ENCODE data around the gene DOCK4.

The DOCK4 gene

GRCh38 chr7:112080978-112081377 lies 125.2 kb downstream of the DOCK4 start:
- no peak for DNase-seq (ENCODE audit: low read depth in 2 of 2)

- DNase-seq (ENCODE audit: low read depth in 2 of 2) = no peak
Measured at GRCh38 chr7:112080441-112080840, 125.8 kb downstream of the DOCK4 start.

GRCh38 chr7:112079673-112080072 lies 126.5 kb downstream of the DOCK4 start:
- DNase-seq (ENCODE audit: low read depth in 2 of 2) = no peak

GRCh38 chr7:112079122-112079521 lies 127.1 kb downstream of the DOCK4 start:
- DNase-seq (ENCODE audit: low read depth in 2 of 2) = no peak

- DNase-seq (ENCODE audit: low read depth in 2 of 2) = no peak
Measured at GRCh38 chr7:112076324-112076723, 129.9 kb downstream of the DOCK4 start.

GRCh38 chr7:112074464-112074863 lies 131.7 kb downstream of the DOCK4 start:
- no peak for DNase-seq (ENCODE audit: low read depth in 2 of 2)

- no peak for DNase-seq (ENCODE audit: low read depth in 2 of 2)
Measured at GRCh38 chr7:112073530-112073929, 132.7 kb downstream of the DOCK4 start.

- DNase-seq (ENCODE audit: low read depth in 2 of 2) = no peak
Measured at GRCh38 chr7:112072541-112073245, 133.5 kb downstream of the DOCK4 start.

- DNase-seq (ENCODE audit: low read depth in 2 of 2) = no peak
Measured at GRCh38 chr7:112071856-112072255, 134.3 kb downstream of the DOCK4 start.

- no peak for DNase-seq (ENCODE audit: low read depth in 2 of 2)
Measured at GRCh38 chr7:112070674-112071256, 135.4 kb downstream of the DOCK4 start.

- DNase-seq (ENCODE audit: low read depth in 2 of 2) = no peak
Measured at GRCh38 chr7:112069879-112070321, 136.3 kb downstream of the DOCK4 start.

GRCh38 chr7:112068967-112069366 lies 137.2 kb downstream of the DOCK4 start:
- DNase-seq (ENCODE audit: low read depth in 2 of 2) = no peak

- no peak for DNase-seq (ENCODE audit: low read depth in 2 of 2)
Measured at GRCh38 chr7:112067632-112068540, 138.3 kb downstream of the DOCK4 start.

GRCh38 chr7:112067200-112067599 lies 139.0 kb downstream of the DOCK4 start:
- DNase-seq (ENCODE audit: low read depth in 2 of 2) = no peak

GRCh38 chr7:112065758-112066157 lies 140.4 kb downstream of the DOCK4 start:
- DNase-seq (ENCODE audit: low read depth in 2 of 2) = no peak

GRCh38 chr7:112064627-112065385 lies 141.4 kb downstream of the DOCK4 start:
- no peak for DNase-seq (ENCODE audit: low read depth in 2 of 2)

GRCh38 chr7:112063974-112064373 lies 142.2 kb downstream of the DOCK4 start:
- DNase-seq (ENCODE audit: low read depth in 2 of 2) = no peak

GRCh38 chr7:112061051-112061450 lies 145.1 kb downstream of the DOCK4 start:
- no peak for DNase-seq (ENCODE audit: low read depth in 2 of 2)

- no peak for DNase-seq (ENCODE audit: low read depth in 2 of 2)
Measured at GRCh38 chr7:112060625-112061024, 145.6 kb downstream of the DOCK4 start.

GRCh38 chr7:112059675-112060074 lies 146.5 kb downstream of the DOCK4 start:
- no peak for DNase-seq (ENCODE audit: low read depth in 2 of 2)

- DNase-seq (ENCODE audit: low read depth in 2 of 2) = no peak
Measured at GRCh38 chr7:112058686-112059085, 147.5 kb downstream of the DOCK4 start.

- DNase-seq (ENCODE audit: low read depth in 2 of 2) = no peak
Measured at GRCh38 chr7:112056409-112056808, 149.8 kb downstream of the DOCK4 start.
